HG02642 (cell line): Measurements from ENCODE around the gene PNMA5.

Source experiments
- ATAC-seq: cut with Tn5 transposase; IDR thresholded peaks from one replicate; pipeline ENCODE4 v1.9.1; 2021; ENCODE audit warnings: mild to moderate bottlenecking; ENCODE audit not compliant: unreplicated experiment, poor library complexity

The PNMA5 gene

DNA sequence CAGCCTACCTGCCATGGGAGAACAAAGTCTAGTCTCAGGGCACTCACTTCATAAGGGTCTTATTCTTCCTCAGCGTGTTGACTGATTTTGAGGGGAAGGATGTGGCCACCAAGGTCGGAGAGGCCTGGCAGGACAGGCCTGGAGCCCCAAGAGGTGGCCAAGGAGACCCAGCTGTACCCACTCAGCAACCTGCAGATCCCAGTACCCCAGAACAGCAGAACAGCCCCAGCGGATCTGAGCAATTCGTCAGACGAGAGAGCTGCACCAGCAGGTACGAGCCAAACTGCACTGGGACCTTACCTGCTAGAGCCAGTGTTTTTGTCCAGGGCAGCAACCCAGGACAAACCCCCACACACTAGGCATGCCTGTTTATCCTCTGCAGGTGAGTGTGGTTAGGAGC, 34.3 kb downstream of the PNMA5 start:
- ATAC-seq: no peak

DNA sequence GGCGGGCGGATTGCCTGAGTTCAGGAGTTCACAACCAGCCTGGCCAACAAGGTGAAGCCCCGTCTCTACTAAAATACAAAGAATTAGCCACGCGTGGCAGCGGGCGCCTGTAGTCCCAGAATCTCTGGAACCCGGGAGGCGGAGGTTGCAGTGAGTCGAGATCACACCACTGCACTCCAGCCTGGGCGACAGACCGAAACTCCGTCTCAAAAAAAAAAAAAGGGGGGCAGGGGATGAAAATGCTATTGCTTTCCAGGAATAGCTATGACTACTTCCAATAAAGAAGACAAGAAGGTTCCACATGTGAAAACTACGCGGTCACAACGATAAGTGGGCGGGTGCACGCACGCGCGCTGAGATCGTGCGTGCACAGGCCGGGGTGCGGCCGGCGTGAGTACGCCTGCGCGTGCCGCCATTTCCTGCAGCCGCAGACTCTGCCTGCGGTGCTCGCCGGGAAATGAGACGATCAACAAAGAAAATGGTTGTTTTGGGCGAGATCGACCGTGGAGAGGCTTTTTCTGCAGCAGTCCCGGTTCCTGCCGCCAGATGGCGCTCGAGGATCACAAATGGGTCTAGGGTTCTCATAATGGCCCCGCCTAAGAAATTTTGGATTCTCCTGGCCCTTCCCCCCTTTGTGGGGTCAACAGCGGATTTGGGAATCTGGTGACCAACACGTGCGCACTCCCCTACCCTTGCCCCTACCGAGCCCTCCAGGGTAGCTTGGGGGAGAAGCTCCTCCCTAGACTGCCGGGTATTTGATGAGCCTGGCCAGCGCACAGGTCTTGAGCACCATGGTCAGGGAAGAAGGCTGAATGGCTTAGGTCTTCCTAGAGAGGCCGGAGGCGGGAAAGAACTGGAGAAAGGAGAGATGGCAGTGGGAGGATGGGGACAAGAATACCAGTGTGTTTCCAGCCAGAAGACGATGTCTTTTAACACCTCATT, 35.1 kb downstream of the PNMA5 start:
- ATAC-seq: peak; percentile 96

DNA sequence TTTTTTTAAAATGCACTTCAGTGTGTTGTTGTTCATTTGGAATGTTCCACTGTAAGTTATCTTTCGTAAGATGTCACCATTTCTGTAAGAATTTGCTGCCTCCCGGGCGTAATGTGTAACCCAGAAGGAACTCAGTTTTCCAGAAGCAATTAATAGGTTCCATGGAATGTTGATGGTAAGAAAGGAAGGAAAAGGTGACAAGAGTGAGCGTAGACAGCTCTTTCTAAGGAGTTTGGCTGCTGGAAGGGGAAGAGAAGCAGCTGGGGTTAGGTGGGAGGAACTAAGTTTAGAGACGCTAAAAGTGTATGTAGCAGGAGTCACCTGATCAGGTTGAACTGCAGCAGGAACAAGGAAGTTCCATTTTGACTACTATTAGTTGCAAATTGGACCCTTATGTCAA, 35.9 kb downstream of the PNMA5 start:
- ATAC-seq: no peak

GRCh38 chrX:152950786-152951185, 43.1 kb downstream of the PNMA5 start:
- no peak for ATAC-seq

GRCh38 chrX:152949114-152949513, 44.8 kb downstream of the PNMA5 start:
- no peak for ATAC-seq

DNA sequence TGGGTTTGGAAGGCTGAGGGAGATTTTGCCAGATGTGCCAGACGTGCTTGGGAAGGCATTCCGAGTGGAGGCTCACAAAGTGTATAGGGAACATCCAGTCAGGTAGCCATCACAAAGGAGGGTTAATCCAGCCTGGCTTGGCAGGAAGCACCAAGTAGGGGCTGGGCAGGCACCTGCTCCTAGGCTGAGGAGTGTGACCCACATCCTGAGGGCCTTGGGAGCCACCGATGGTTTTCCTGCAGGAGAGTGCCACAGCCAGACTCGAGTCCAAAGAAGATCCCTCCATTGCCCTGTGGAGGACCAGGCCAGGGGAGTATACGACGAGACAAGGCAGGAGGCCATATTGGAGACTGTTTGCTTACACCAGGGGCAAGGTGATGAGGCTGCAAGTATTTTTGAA, 47.2 kb downstream of the PNMA5 start:
- no peak for ATAC-seq

DNA sequence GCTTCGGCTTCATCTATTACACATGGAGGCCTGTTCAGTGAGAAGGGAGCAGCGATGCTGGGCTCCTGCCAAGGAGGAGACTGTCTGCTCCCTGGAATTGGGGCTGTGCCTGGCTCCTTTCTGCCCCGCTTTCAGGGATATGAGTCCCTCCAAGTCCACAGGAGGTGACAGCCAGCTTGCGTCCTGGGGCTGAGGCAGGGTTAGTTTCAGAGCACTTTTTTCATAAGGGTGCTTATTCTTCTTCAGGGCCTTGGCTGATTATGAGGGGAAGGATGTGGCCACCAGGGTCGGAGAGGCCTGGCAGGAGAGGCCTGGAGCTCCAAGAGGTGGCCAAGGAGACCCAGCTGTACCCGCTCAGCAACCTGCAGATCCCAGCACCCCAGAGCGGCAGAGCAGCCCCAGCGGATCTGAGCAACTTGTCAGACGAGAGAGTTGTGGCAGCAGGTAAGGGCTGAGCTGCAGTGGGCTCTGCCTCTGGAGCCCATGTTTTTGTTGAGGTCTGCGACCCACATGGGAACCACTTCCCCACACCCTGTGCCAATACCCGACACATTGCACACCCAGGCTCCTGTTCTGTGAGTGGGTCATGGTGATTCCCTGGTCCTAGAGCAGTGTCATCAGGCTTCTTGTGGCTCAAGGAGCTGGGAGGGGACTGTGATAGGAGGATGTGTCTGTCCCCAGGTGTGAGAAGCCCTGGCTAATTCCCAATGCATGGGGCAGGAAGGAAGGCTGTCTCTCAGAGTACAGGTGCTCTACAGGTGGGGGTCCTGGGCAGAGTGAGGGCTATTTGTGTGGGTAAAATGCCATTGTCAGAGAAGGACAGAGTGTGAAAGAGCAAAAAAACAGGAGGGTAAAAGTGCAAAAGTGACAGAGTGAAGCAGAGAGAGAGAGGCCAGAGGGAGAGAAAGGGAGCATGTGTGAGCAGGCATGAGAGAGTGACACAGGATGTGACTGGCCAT, 48.6 kb downstream of the PNMA5 start:
- no peak for ATAC-seq

GRCh38 chrX:152943826-152944225, 50.1 kb downstream of the PNMA5 start:
- no peak for ATAC-seq

- ATAC-seq: no peak
These were observed 51.9 kb downstream of the PNMA5 start for GRCh38 chrX:152942077-152942442.

DNA sequence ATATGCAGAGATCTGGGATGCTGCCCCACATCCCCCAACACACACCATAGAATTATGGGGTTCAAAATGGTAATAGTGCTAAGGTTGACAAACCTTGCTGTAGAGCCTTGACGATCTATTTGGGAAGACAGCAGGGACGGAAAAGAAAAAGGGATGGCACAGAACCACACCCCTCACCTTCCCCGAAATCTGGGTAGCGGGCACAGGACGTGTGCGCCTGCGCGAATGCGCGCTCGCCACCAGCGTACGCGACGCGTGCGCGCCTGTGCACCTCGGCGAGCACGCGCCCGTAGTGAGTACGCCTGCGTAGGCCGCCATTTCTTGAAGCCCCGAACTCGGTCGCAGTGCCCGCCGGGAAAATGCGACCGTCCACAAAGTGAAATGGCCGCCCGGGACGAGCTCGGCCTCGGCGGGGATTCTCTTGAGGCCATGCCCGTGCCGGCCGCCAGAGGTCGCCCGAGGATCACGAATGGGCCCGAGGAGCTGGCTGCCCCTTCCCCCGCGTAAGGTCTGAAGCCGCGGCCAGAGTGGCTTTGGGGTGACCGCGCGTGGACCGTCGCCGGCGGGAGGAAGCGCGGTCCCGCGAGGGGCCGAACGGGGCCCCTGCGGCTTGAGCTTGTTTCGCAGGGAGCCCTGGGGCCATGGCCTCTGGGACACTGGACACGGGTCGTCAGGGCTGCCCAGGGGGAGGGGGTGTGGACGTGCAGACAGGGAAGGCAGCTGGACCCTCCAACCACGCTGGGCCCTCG, 52.4 kb downstream of the PNMA5 start:
- ATAC-seq: peak; percentile 91
